Parathyroid adenoma (tissue), 2 donors: Measurements from ENCODE around the gene TAPT1.

Experiments
- H2AFZ ChIP-seq: fragments of 300-600 bp; sonication (generic); one replicate; pipeline ENCODE4 v1.7.0; 2017; ENCODE audit warnings: antibody characterized with exemption, mild to moderate bottlenecking
- H3K27ac ChIP-seq: fragments of 300-600 bp; sonication (generic); one replicate; pipeline ENCODE4 v1.7.0; 2017
- H3K27me3 ChIP-seq: fragments of 300-600 bp; sonication (generic); one replicate; pipeline ENCODE4 v1.7.0; 2017; ENCODE audit warnings: low read length; ENCODE audit not compliant: control insufficient read depth, insufficient read depth
- H3K36me3 ChIP-seq: fragments of 300-600 bp; sonication (generic); one replicate; pipeline ENCODE4 v1.7.0; 2017; ENCODE audit warnings: low read length; ENCODE audit not compliant: control insufficient read depth, insufficient read depth
- H3K4me1 ChIP-seq: fragments of 300-600 bp; sonication (generic); one replicate; pipeline ENCODE4 v1.7.0; 2017; ENCODE audit warnings: control low read depth
- H3K4me2 ChIP-seq: fragments of 300-600 bp; sonication (generic); one replicate; pipeline ENCODE4 v1.7.0; 2017; ENCODE audit warnings: low read length
- H3K4me3 ChIP-seq: fragments of 300-600 bp; sonication (generic); one replicate; pipeline ENCODE4 v1.7.0; 2017; ENCODE audit warnings: low read depth, low read length
- H3K79me2 ChIP-seq: fragments of 300-600 bp; sonication (generic); one replicate; pipeline ENCODE4 v1.7.0; 2017; ENCODE audit warnings: control low read depth
- H3K9ac ChIP-seq: fragments of 300-600 bp; sonication (generic); one replicate; pipeline ENCODE4 v1.7.0; 2017; ENCODE audit warnings: mild to moderate bottlenecking
- H3K9me3 ChIP-seq: fragments of 300-600 bp; sonication (generic); one replicate; pipeline ENCODE4 v1.7.0; 2017; ENCODE audit warnings: low read length; ENCODE audit not compliant: control insufficient read depth
- CTCF ChIP-seq: fragments of 300-600 bp; sonication (generic); IDR thresholded peaks from one replicate; pipeline ENCODE4 v1.7.0; 2017; ENCODE audit warnings: antibody characterized with exemption, mild to moderate bottlenecking
- donor health status: primary hyperparathyroidism.

Gene TAPT1

GRCh38 chr4:16257611-16258010 lies 31.3 kb upstream of the TAPT1 start:
- H3K4me3 ChIP-seq: no peak overlapping the region
- H3K4me2 ChIP-seq: no peak overlapping the region
- H3K27me3 ChIP-seq: no peaks in the 10 kb centered on the region
- H2AFZ ChIP-seq: no peak overlapping the region
- H3K27ac ChIP-seq: no peak overlapping the region
- no peak for TF ChIP-seq CTCF
- H3K36me3 ChIP-seq: no peaks in the 10 kb centered on the region
- no peaks in the 10 kb centered on the region for H3K4me1 ChIP-seq
- no peaks in the 10 kb centered on the region for H3K9me3 ChIP-seq
- no peaks in the 10 kb centered on the region for H3K79me2 ChIP-seq
- no peak overlapping the region for H3K9ac ChIP-seq

GRCh38 chr4:16256343-16256742 lies 30.1 kb upstream of the TAPT1 start:
- H3K9ac ChIP-seq: no peak overlapping the region
- H2AFZ ChIP-seq: no peak overlapping the region
- no peaks in the 10 kb centered on the region for H3K4me1 ChIP-seq
- no peaks in the 10 kb centered on the region for H3K79me2 ChIP-seq
- H3K4me2 ChIP-seq: no peak overlapping the region
- no peaks in the 10 kb centered on the region for H3K36me3 ChIP-seq
- no peaks in the 10 kb centered on the region for H3K9me3 ChIP-seq
- H3K27me3 ChIP-seq: no peaks in the 10 kb centered on the region
- no peak overlapping the region for H3K4me3 ChIP-seq
- H3K27ac ChIP-seq: no peak overlapping the region
- TF ChIP-seq CTCF: no peak

DNA sequence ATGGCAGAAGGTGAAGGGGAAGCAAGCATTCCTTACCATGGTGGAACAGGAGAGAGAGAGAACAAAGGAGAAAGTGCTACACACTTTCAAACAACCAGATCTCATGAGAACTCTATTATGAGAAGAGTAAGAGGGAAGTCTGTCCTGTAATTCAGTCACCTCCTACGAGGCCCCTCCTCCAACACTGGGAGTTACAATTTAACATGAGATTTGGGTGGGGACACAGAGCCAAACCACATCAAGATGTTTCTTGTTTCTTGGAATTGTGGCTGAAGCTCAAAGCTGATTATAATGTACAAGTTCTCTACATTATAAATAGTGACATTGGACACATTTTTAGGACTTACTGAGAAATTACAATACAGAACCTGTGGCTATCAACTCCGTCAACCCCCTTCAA lies 29.5 kb upstream of the TAPT1 start:
- Histone ChIP-seq H3K4me1 (no peaks in the 10 kb centered on the region), H3K9me3 (no peaks in the 10 kb centered on the region), H3K4me3 (no peak overlapping the region), H3K79me2 (no peaks in the 10 kb centered on the region), H3K4me2 (no peak overlapping the region), H2AFZ (no peak overlapping the region), H3K27me3 (no peaks in the 10 kb centered on the region), H3K36me3 (no peaks in the 10 kb centered on the region), H3K9ac (no peak overlapping the region), H3K27ac (no peak overlapping the region)
- TF ChIP-seq CTCF: no peak

DNA sequence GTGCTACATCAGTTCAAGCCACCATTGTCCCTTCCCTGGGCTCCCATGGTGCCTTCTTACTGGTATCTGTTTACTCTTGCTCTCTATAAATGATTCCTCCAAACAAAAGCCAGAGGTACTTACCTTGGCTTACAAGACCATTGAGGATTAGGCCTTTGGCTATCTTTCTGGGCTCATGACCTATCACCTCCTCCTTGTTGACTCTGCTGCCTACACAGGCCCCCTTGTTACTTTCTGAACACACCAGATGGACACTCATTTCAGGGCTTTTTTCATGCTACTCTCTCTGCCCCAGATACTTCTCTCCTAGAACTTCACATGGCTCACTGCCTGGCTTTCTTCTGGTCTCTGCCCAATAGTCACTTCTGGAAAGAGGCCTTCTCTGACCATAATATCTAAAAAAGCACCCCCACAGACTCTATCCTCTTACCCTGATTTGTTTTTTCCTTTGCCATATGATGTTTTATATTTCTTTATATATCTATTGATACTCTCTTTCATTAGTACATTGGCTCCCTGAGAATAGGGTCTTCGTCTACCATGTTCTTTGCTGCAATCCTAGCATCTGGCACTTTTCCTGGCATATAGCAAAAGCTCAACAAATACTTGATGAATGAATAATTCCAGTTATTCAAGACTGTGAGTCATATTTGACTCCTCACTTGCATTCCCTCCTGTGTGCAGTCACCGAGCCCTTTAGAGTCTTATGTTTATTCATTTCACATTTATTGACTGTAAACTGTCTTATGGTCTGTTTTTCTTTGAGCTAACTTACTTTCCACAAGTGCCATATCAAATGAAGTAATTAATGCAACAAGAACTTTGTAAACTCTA lies 27.1 kb upstream of the TAPT1 start:
- Histone ChIP-seq H3K4me2 (no peak overlapping the region), H3K27me3 (no peaks in the 10 kb centered on the region), H3K9ac (no peak overlapping the region), H3K27ac (no peak overlapping the region), H3K4me1 (no peaks in the 10 kb centered on the region), H3K36me3 (no peaks in the 10 kb centered on the region), H3K4me3 (no peak overlapping the region), H2AFZ (no peak overlapping the region), H3K9me3 (no peaks in the 10 kb centered on the region), H3K79me2 (no peaks in the 10 kb centered on the region)
- TF ChIP-seq CTCF: no peak
